Fibroblast of pulmonary artery (primary cell): ENCODE results near the gene PDGFB.

Source experiments
- DNase-seq: peaks from one replicate; pipeline ENCODE4 v3.0.0-alpha.2; 2010; ENCODE audit warnings: low read depth
- H3K4me3 ChIP-seq: replicated peaks from 2 replicates; pipeline ENCODE4 v1.5.1; 2011; ENCODE audit warnings: low read depth, mild to moderate bottlenecking, control low read depth, low read length, moderate library complexity
- TF ChIP-seq, protein P1 (sequence below): IDR thresholded peaks from 2 replicates; pipeline ENCODE4 v1.5.1; 2011; ENCODE audit warnings: mild to moderate bottlenecking, control low read depth, low read length, inconsistent platforms; ENCODE audit errors: missing control alignments

Gene PDGFB

GRCh38 chr22:39250131-39250530, 5.3 kb upstream of the PDGFB start:
- DNase-seq = no peak
- no peak overlapping the region for H3K4me3 ChIP-seq
- TF ChIP-seq, protein P1, sequence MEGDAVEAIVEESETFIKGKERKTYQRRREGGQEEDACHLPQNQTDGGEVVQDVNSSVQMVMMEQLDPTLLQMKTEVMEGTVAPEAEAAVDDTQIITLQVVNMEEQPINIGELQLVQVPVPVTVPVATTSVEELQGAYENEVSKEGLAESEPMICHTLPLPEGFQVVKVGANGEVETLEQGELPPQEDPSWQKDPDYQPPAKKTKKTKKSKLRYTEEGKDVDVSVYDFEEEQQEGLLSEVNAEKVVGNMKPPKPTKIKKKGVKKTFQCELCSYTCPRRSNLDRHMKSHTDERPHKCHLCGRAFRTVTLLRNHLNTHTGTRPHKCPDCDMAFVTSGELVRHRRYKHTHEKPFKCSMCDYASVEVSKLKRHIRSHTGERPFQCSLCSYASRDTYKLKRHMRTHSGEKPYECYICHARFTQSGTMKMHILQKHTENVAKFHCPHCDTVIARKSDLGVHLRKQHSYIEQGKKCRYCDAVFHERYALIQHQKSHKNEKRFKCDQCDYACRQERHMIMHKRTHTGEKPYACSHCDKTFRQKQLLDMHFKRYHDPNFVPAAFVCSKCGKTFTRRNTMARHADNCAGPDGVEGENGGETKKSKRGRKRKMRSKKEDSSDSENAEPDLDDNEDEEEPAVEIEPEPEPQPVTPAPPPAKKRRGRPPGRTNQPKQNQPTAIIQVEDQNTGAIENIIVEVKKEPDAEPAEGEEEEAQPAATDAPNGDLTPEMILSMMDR = no peak

GRCh38 chr22:39249086-39249704, 4.4 kb upstream of the PDGFB start:
- TF ChIP-seq, protein P1 = no peak
- no peak overlapping the region for H3K4me3 ChIP-seq
- no peak for DNase-seq

DNA sequence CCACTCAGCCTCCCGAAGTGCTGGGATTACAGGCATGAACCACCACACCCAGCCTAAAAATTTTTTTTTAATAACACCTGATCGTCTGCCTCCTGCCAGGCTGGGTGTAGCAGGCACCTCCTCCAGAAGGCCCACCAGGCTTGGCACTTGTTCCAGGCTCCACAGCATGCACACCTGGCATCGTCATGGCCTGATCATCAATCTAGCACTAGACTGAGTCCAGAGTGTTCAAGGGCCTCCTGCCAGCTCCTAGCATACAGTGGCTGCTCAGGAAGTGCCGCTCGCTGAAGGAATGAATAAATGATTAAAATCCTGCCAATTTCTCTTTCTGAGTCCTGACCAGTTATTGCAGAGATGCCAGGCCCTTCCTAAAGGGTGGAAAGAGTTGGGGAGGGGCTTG, 3.5 kb upstream of the PDGFB start:
- DNase-seq = no peak
- TF ChIP-seq, protein P1 = no peak

GRCh38 chr22:39247361-39247760, 2.6 kb upstream of the PDGFB start:
- DNase-seq = no peak
- TF ChIP-seq, protein P1 = no peak
- H3K4me3 ChIP-seq = no peak overlapping the region

More for the DNA sequence above, 3.5 kb upstream of the PDGFB start:
- no peak overlapping the region for H3K4me3 ChIP-seq

DNA sequence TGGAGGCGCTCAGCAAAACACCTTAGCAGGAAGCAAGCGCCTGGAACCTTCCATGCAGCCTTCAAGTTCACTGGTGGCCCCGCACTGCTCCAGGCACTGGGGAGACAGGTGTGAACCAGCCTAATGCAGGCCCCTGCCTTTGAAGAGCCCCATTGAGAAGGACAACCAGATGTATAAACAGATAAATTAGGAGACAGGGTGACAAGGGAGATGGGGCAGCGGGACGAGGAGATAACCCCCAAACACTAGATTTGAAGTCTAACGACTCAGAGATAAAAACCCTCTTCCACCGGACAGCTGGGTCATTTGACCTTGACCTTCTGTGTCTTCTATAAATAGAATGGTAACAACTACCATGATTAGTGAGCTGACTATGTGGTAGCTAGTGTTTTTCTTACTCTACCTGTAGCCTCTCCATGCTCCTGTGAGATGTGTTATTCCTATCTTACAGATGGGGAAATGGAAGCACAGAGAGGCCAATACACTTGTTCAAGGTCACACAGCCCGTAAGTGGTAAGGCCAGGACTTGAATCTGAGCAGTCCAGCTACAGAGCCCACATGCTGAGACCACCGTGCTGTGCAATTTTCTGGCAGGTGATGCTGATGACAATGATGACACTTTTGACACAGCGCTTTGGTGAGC, 2.0 kb upstream of the PDGFB start:
- H3K4me3 ChIP-seq = no peak overlapping the region
- no peak for DNase-seq
- TF ChIP-seq, protein P1 = no peak

- DNase-seq = no peak
- TF ChIP-seq, protein P1 = no peak
- H3K4me3 ChIP-seq = no peak overlapping the region
Measured at GRCh38 chr22:39246217-39246616, 1.4 kb upstream of the PDGFB start.
